ENCODE data around the gene PLEKHA7.

PLEKHA7 gene

GRCh38 chr11:16841481-16841880, 172.7 kb downstream of the PLEKHA7 start:
- no peak overlapping the region for H3K9ac ChIP-seq (ENCODE audit: low read length in 5 of 5)
- H3K27me3 ChIP-seq (ENCODE audit: control insufficient read depth in 5 of 5, insufficient read depth in 4 of 5, low read length in 5 of 5) = no peaks in the 10 kb centered on the region
- H3K4me1 ChIP-seq (ENCODE audit: control insufficient read depth in 5 of 5, insufficient read depth in 5 of 5, low read length in 5 of 5) = peaks cover 0 to 4% (median 0%) of the 10 kb centered on the region in 5 donors
- no peaks in the 10 kb centered on the region for H3K9me3 ChIP-seq (ENCODE audit: control insufficient read depth in 5 of 5, low read length in 5 of 5)
- peaks cover 5 to 15% (median 7%) of the 10 kb centered on the region in 5 donors for H3K36me3 ChIP-seq (ENCODE audit: control insufficient read depth in 5 of 5, insufficient read depth in 5 of 5, low read length in 5 of 5)
- no peak overlapping the region for H3K4me3 ChIP-seq (ENCODE audit: low read depth in 1 of 5, low read length in 5 of 5)
- H3K27ac ChIP-seq (ENCODE audit: low read depth, low read length) = no peak overlapping the region

GRCh38 chr11:16840951-16841350, 173.3 kb downstream of the PLEKHA7 start:
- H3K9ac ChIP-seq (ENCODE audit: low read length in 5 of 5) = no peak overlapping the region
- H3K36me3 ChIP-seq (ENCODE audit: control insufficient read depth in 5 of 5, insufficient read depth in 5 of 5, low read length in 5 of 5) = peaks cover 3 to 15% (median 7%) of the 10 kb centered on the region in 5 donors
- H3K9me3 ChIP-seq (ENCODE audit: control insufficient read depth in 5 of 5, low read length in 5 of 5) = no peaks in the 10 kb centered on the region
- no peak overlapping the region for H3K27ac ChIP-seq (ENCODE audit: low read depth, low read length)
- H3K4me3 ChIP-seq (ENCODE audit: low read depth in 1 of 5, low read length in 5 of 5) = no peak overlapping the region
- H3K27me3 ChIP-seq (ENCODE audit: control insufficient read depth in 5 of 5, insufficient read depth in 4 of 5, low read length in 5 of 5) = no peaks in the 10 kb centered on the region
- H3K4me1 ChIP-seq (ENCODE audit: control insufficient read depth in 5 of 5, insufficient read depth in 5 of 5, low read length in 5 of 5) = peaks cover 0 to 4% (median 0%) of the 10 kb centered on the region in 5 donors

- Histone ChIP-seq H3K4me3 (ENCODE audit: low read depth in 1 of 5, low read length in 5 of 5) (no peak overlapping the region), H3K27ac (ENCODE audit: low read depth, low read length) (no peak overlapping the region), H3K4me1 (ENCODE audit: control insufficient read depth in 5 of 5, insufficient read depth in 5 of 5, low read length in 5 of 5) (peaks cover 0 to 4% (median 0%) of the 10 kb centered on the region in 5 donors), H3K36me3 (ENCODE audit: control insufficient read depth in 5 of 5, insufficient read depth in 5 of 5, low read length in 5 of 5) (peaks cover 3 to 12% (median 7%) of the 10 kb centered on the region in 5 donors), H3K9ac (ENCODE audit: low read length in 5 of 5) (no peak overlapping the region), H3K27me3 (ENCODE audit: control insufficient read depth in 5 of 5, insufficient read depth in 4 of 5, low read length in 5 of 5) (no peaks in the 10 kb centered on the region), H3K9me3 (ENCODE audit: control insufficient read depth in 5 of 5, low read length in 5 of 5) (no peaks in the 10 kb centered on the region)
These were observed 174.4 kb downstream of the PLEKHA7 start for GRCh38 chr11:16839821-16840220.

GRCh38 chr11:16834384-16834783, 179.8 kb downstream of the PLEKHA7 start:
- no peak overlapping the region for H3K4me3 ChIP-seq (ENCODE audit: low read depth in 1 of 5, low read length in 5 of 5)
- H3K4me1 ChIP-seq (ENCODE audit: control insufficient read depth in 5 of 5, insufficient read depth in 5 of 5, low read length in 5 of 5) = no peaks in the 10 kb centered on the region
- H3K36me3 ChIP-seq (ENCODE audit: control insufficient read depth in 5 of 5, insufficient read depth in 5 of 5, low read length in 5 of 5) = peaks cover 0 to 4% (median 0%) of the 10 kb centered on the region in 5 donors
- H3K27me3 ChIP-seq (ENCODE audit: control insufficient read depth in 5 of 5, insufficient read depth in 4 of 5, low read length in 5 of 5) = no peaks in the 10 kb centered on the region
- H3K9me3 ChIP-seq (ENCODE audit: control insufficient read depth in 5 of 5, low read length in 5 of 5) = no peaks in the 10 kb centered on the region
- no peak overlapping the region for H3K9ac ChIP-seq (ENCODE audit: low read length in 5 of 5)
- H3K27ac ChIP-seq (ENCODE audit: low read depth, low read length) = no peak overlapping the region

- H3K27ac ChIP-seq (ENCODE audit: low read depth, low read length) = no peak overlapping the region
- no peaks in the 10 kb centered on the region for H3K27me3 ChIP-seq (ENCODE audit: control insufficient read depth in 5 of 5, insufficient read depth in 4 of 5, low read length in 5 of 5)
- H3K9me3 ChIP-seq (ENCODE audit: control insufficient read depth in 5 of 5, low read length in 5 of 5) = no peaks in the 10 kb centered on the region
- peaks cover 0 to 4% (median 0%) of the 10 kb centered on the region in 5 donors for H3K36me3 ChIP-seq (ENCODE audit: control insufficient read depth in 5 of 5, insufficient read depth in 5 of 5, low read length in 5 of 5)
- H3K4me3 ChIP-seq (ENCODE audit: low read depth in 1 of 5, low read length in 5 of 5) = no peak overlapping the region
- H3K9ac ChIP-seq (ENCODE audit: low read length in 5 of 5) = no peak overlapping the region
- H3K4me1 ChIP-seq (ENCODE audit: control insufficient read depth in 5 of 5, insufficient read depth in 5 of 5, low read length in 5 of 5) = no peaks in the 10 kb centered on the region
These were observed 181.2 kb downstream of the PLEKHA7 start for GRCh38 chr11:16833026-16833425.

- H3K4me3 ChIP-seq (ENCODE audit: low read depth in 1 of 5, low read length in 5 of 5) = no peak overlapping the region
- peaks cover 0 to 4% (median 0%) of the 10 kb centered on the region in 5 donors for H3K36me3 ChIP-seq (ENCODE audit: control insufficient read depth in 5 of 5, insufficient read depth in 5 of 5, low read length in 5 of 5)
These were observed 182.0 kb downstream of the PLEKHA7 start for GRCh38 chr11:16832193-16832539.

GRCh38 chr11:16831316-16832192, 182.7 kb downstream of the PLEKHA7 start:
- no peak overlapping the region for H3K27ac ChIP-seq (ENCODE audit: low read depth, low read length)
- peaks cover 0 to 4% (median 0%) of the 10 kb centered on the region in 5 donors for H3K36me3 ChIP-seq (ENCODE audit: control insufficient read depth in 5 of 5, insufficient read depth in 5 of 5, low read length in 5 of 5)
- no peaks in the 10 kb centered on the region for H3K9me3 ChIP-seq (ENCODE audit: control insufficient read depth in 5 of 5, low read length in 5 of 5)
- no peak overlapping the region for H3K4me3 ChIP-seq (ENCODE audit: low read depth in 1 of 5, low read length in 5 of 5)
- no peak overlapping the region for H3K9ac ChIP-seq (ENCODE audit: low read length in 5 of 5)
- H3K4me1 ChIP-seq (ENCODE audit: control insufficient read depth in 5 of 5, insufficient read depth in 5 of 5, low read length in 5 of 5) = no peaks in the 10 kb centered on the region
- no peaks in the 10 kb centered on the region for H3K27me3 ChIP-seq (ENCODE audit: control insufficient read depth in 5 of 5, insufficient read depth in 4 of 5, low read length in 5 of 5)

More at GRCh38 chr11:16832193-16832539, 182.0 kb downstream of the PLEKHA7 start:
- H3K27me3 ChIP-seq (ENCODE audit: control insufficient read depth in 5 of 5, insufficient read depth in 4 of 5, low read length in 5 of 5) = no peaks in the 10 kb centered on the region
- H3K27ac ChIP-seq (ENCODE audit: low read depth, low read length) = no peak overlapping the region
- no peaks in the 10 kb centered on the region for H3K4me1 ChIP-seq (ENCODE audit: control insufficient read depth in 5 of 5, insufficient read depth in 5 of 5, low read length in 5 of 5)
- no peaks in the 10 kb centered on the region for H3K9me3 ChIP-seq (ENCODE audit: control insufficient read depth in 5 of 5, low read length in 5 of 5)
- H3K9ac ChIP-seq (ENCODE audit: low read length in 5 of 5) = no peak overlapping the region

- H3K9ac ChIP-seq (ENCODE audit: low read length in 5 of 5) = no peak overlapping the region
- H3K4me3 ChIP-seq (ENCODE audit: low read depth in 1 of 5, low read length in 5 of 5) = no peak overlapping the region
- no peaks in the 10 kb centered on the region for H3K4me1 ChIP-seq (ENCODE audit: control insufficient read depth in 5 of 5, insufficient read depth in 5 of 5, low read length in 5 of 5)
- H3K27me3 ChIP-seq (ENCODE audit: control insufficient read depth in 5 of 5, insufficient read depth in 4 of 5, low read length in 5 of 5) = no peaks in the 10 kb centered on the region
- H3K27ac ChIP-seq (ENCODE audit: low read depth, low read length) = no peak overlapping the region
- H3K9me3 ChIP-seq (ENCODE audit: control insufficient read depth in 5 of 5, low read length in 5 of 5) = no peaks in the 10 kb centered on the region
- H3K36me3 ChIP-seq (ENCODE audit: control insufficient read depth in 5 of 5, insufficient read depth in 5 of 5, low read length in 5 of 5) = peaks cover 0 to 8% (median 6%) of the 10 kb centered on the region in 5 donors
These were observed 187.1 kb downstream of the PLEKHA7 start for GRCh38 chr11:16827139-16827538.

- no peaks in the 10 kb centered on the region for H3K27me3 ChIP-seq (ENCODE audit: control insufficient read depth in 5 of 5, insufficient read depth in 4 of 5, low read length in 5 of 5)
- H3K4me1 ChIP-seq (ENCODE audit: control insufficient read depth in 5 of 5, insufficient read depth in 5 of 5, low read length in 5 of 5) = peaks cover 0 to 4% (median 1%) of the 10 kb centered on the region in 5 donors
- no peaks in the 10 kb centered on the region for H3K9me3 ChIP-seq (ENCODE audit: control insufficient read depth in 5 of 5, low read length in 5 of 5)
- H3K9ac ChIP-seq (ENCODE audit: low read length in 5 of 5) = no peak overlapping the region
- no peak overlapping the region for H3K4me3 ChIP-seq (ENCODE audit: low read depth in 1 of 5, low read length in 5 of 5)
- H3K27ac ChIP-seq (ENCODE audit: low read depth, low read length) = no peak overlapping the region
- H3K36me3 ChIP-seq (ENCODE audit: control insufficient read depth in 5 of 5, insufficient read depth in 5 of 5, low read length in 5 of 5) = peaks cover 0 to 8% (median 6%) of the 10 kb centered on the region in 5 donors
These were observed 188.2 kb downstream of the PLEKHA7 start for GRCh38 chr11:16825968-16826367.

GRCh38 chr11:16825101-16825500, 189.1 kb downstream of the PLEKHA7 start:
- H3K9ac ChIP-seq (ENCODE audit: low read length in 5 of 5) = no peak overlapping the region
- no peak overlapping the region for H3K4me3 ChIP-seq (ENCODE audit: low read depth in 1 of 5, low read length in 5 of 5)
- H3K27me3 ChIP-seq (ENCODE audit: control insufficient read depth in 5 of 5, insufficient read depth in 4 of 5, low read length in 5 of 5) = no peaks in the 10 kb centered on the region
- H3K36me3 ChIP-seq (ENCODE audit: control insufficient read depth in 5 of 5, insufficient read depth in 5 of 5, low read length in 5 of 5) = peaks cover 0 to 8% (median 6%) of the 10 kb centered on the region in 5 donors
- no peaks in the 10 kb centered on the region for H3K9me3 ChIP-seq (ENCODE audit: control insufficient read depth in 5 of 5, low read length in 5 of 5)
- no peak overlapping the region for H3K27ac ChIP-seq (ENCODE audit: low read depth, low read length)
- peaks cover 5 to 12% (median 9%) of the 10 kb centered on the region in 5 donors for H3K4me1 ChIP-seq (ENCODE audit: control insufficient read depth in 5 of 5, insufficient read depth in 5 of 5, low read length in 5 of 5)

Measured in subcutaneous abdominal adipose tissue (tissue), 5 donors.